H9 (cell line): Measurements from ENCODE around the gene HPGDS. TPM values are rescaled to one million over a fixed set of nuclear protein-coding genes. Genes with fewer than 3 reads are reported as not detected.

ENCODE experiments used
- DNase-seq: peaks from one replicate; pipeline ENCODE4 v3.0.0-alpha.2; 2017
- H2AFZ ChIP-seq: one replicate; pipeline ENCODE4 v1.6.1; 2013; ENCODE audit warnings: mild to moderate bottlenecking, low read length, control low read depth, moderate library complexity
- H2AK5ac ChIP-seq: 2 replicates; pipeline ENCODE4 v1.6.1; 2013; ENCODE audit warnings: low read length, control low read depth, mixed read lengths; ENCODE audit not compliant: insufficient read length
- H2BK120ac ChIP-seq: one replicate; pipeline ENCODE4 v1.6.1; 2013; ENCODE audit warnings: low read depth, mild to moderate bottlenecking, low read length, control low read depth, inconsistent platforms; ENCODE audit not compliant: poor library complexity, severe bottlenecking
- H2BK12ac ChIP-seq: 2 replicates; pipeline ENCODE4 v1.6.1; 2013; ENCODE audit warnings: low read length, control low read depth, mixed read lengths, low read depth; ENCODE audit not compliant: insufficient read length
- H2BK15ac ChIP-seq: 2 replicates; pipeline ENCODE4 v1.6.1; 2013; ENCODE audit warnings: low read depth, low read length, control low read depth
- H2BK20ac ChIP-seq: one replicate; pipeline ENCODE4 v1.6.1; 2013; ENCODE audit warnings: low read depth, mild to moderate bottlenecking, low read length, control low read depth, inconsistent platforms; ENCODE audit not compliant: poor library complexity, severe bottlenecking
- H2BK5ac ChIP-seq: 2 replicates; pipeline ENCODE4 v1.6.1; 2013; ENCODE audit warnings: low read length, control low read depth, mixed read lengths; ENCODE audit not compliant: insufficient read length
- H3K14ac ChIP-seq: 2 replicates; pipeline ENCODE4 v1.6.1; 2013; ENCODE audit warnings: low read length, control low read depth; ENCODE audit not compliant: insufficient read depth
- H3K18ac ChIP-seq: 2 replicates; pipeline ENCODE4 v1.6.1; 2013; ENCODE audit warnings: low read depth, mild to moderate bottlenecking, mixed read lengths, low read length, control low read depth; ENCODE audit not compliant: insufficient read length
- H3K23ac ChIP-seq: 2 replicates; pipeline ENCODE4 v1.6.1; 2013; ENCODE audit warnings: low read length, control low read depth, mixed read lengths, low read depth; ENCODE audit not compliant: insufficient read length
- H3K23me2 ChIP-seq: 2 replicates; pipeline ENCODE4 v1.6.1; 2013; ENCODE audit warnings: low read depth, mild to moderate bottlenecking, mixed read lengths, low read length, control low read depth; ENCODE audit not compliant: insufficient read length, poor library complexity, severe bottlenecking
- H3K27ac ChIP-seq: 2 replicates; pipeline ENCODE4 v1.5.1; 2013; ENCODE audit warnings: low read length, control low read depth, mixed read lengths, low read depth; ENCODE audit not compliant: insufficient read length
- H3K27me3 ChIP-seq: 2 replicates; pipeline ENCODE4 v1.6.1; 2013; ENCODE audit warnings: low read length, control low read depth, inconsistent platforms; ENCODE audit not compliant: insufficient read depth
- H3K4ac ChIP-seq: 2 replicates; pipeline ENCODE4 v1.6.1; 2013; ENCODE audit warnings: low read depth, mild to moderate bottlenecking, control low read depth, inconsistent platforms, low read length, moderate library complexity
- H3K4me1 ChIP-seq: 2 replicates; pipeline ENCODE4 v1.6.1; 2013; ENCODE audit warnings: low read length, control low read depth, inconsistent platforms; ENCODE audit not compliant: insufficient read depth
- H3K4me2 ChIP-seq: 2 replicates; pipeline ENCODE4 v1.6.1; 2013; ENCODE audit warnings: low read length, control low read depth, mixed read lengths; ENCODE audit not compliant: insufficient read length, insufficient read depth
- H3K56ac ChIP-seq: 2 replicates; pipeline ENCODE4 v1.6.1; 2013; ENCODE audit warnings: low read depth, mild to moderate bottlenecking, mixed read lengths, low read length, control low read depth; ENCODE audit not compliant: insufficient read length
- H3K79me1 ChIP-seq: 2 replicates; pipeline ENCODE4 v1.6.1; 2013; ENCODE audit warnings: low read depth, mild to moderate bottlenecking, moderate library complexity, low read length, control low read depth, inconsistent platforms; ENCODE audit not compliant: insufficient read depth, poor library complexity, severe bottlenecking
- H3K79me2 ChIP-seq: 2 replicates; pipeline ENCODE4 v1.6.1; 2013; ENCODE audit warnings: low read length, control low read depth, inconsistent platforms; ENCODE audit not compliant: insufficient read depth
- H3K9ac ChIP-seq: 2 replicates; pipeline ENCODE4 v1.6.1; 2013; ENCODE audit warnings: low read length, control low read depth, mixed read lengths; ENCODE audit not compliant: insufficient read length; ENCODE audit errors: extremely low read depth
- H3K9me3 ChIP-seq: one replicate; pipeline ENCODE4 v1.6.1; 2013; ENCODE audit warnings: low read depth, low read length, inconsistent platforms; ENCODE audit not compliant: control insufficient read depth
- H3T11ph ChIP-seq: one replicate; pipeline ENCODE4 v1.6.1; 2013; ENCODE audit warnings: mild to moderate bottlenecking, low read length, control low read depth, inconsistent platforms
- H4K20me1 ChIP-seq: one replicate; pipeline ENCODE4 v1.6.1; 2013; ENCODE audit not compliant: control insufficient read depth, insufficient read length, insufficient read depth
- H4K5ac ChIP-seq: 2 replicates; pipeline ENCODE4 v1.6.1; 2013; ENCODE audit warnings: low read depth, mild to moderate bottlenecking, mixed read lengths, low read length, control low read depth; ENCODE audit not compliant: insufficient read length
- H4K8ac ChIP-seq: replicated peaks from 2 replicates; pipeline ENCODE4 v1.6.1; 2013; ENCODE audit warnings: low read length, control low read depth, mixed read lengths, low read depth; ENCODE audit not compliant: insufficient read length
- H4K91ac ChIP-seq: 2 replicates; pipeline ENCODE4 v1.6.1; 2013; ENCODE audit warnings: low read depth, mild to moderate bottlenecking, moderate library complexity, mixed read lengths, low read length, control low read depth; ENCODE audit not compliant: insufficient read length
- H3K27ac Mint-ChIP-seq, 3 experiments: 2 replicates in 2 of 3; 3 replicates in 1 of 3; pipeline ENCODE4 v1.8.0; 2020 to 2021; ENCODE audit warnings: mixed read lengths in 3 of 3, mild to moderate bottlenecking in 1 of 3, moderate library complexity in 1 of 3
- H3K27me3 Mint-ChIP-seq: 2 replicates; pipeline ENCODE4 v1.8.0; 2021; ENCODE audit warnings: low read depth, mild to moderate bottlenecking, moderate library complexity, mixed read lengths
- H3K36me3 Mint-ChIP-seq, 3 experiments: 2 replicates in 2 of 3; 3 replicates in 1 of 3; pipeline ENCODE4 v1.8.0; 2020 to 2021; ENCODE audit warnings: low read depth in 3 of 3, mixed read lengths in 3 of 3; ENCODE audit not compliant: insufficient read depth in 1 of 3
- H3K4me1 Mint-ChIP-seq, 2 experiments: 2 replicates each; pipeline ENCODE4 v1.8.0; 2020; ENCODE audit warnings: mixed read lengths in 2 of 2
- H3K4me3 Mint-ChIP-seq, 2 experiments: 2 replicates in 1 of 2; 3 replicates in 1 of 2; pipeline ENCODE4 v1.8.0; 2020 to 2021; ENCODE audit warnings: mild to moderate bottlenecking in 2 of 2, mixed read lengths in 2 of 2, moderate library complexity in 1 of 2
- H3K9me3 Mint-ChIP-seq, 2 experiments: 2 replicates in 1 of 2; 3 replicates in 1 of 2; pipeline ENCODE4 v1.8.0; 2020; ENCODE audit warnings: mild to moderate bottlenecking in 2 of 2, mixed read lengths in 2 of 2, moderate library complexity in 1 of 2
- WGBS: extraction: QIAGEN DNeasy Blood & Tissue Kit; methylation state at CpG from one replicate; pipeline ENCODE4 v1.1.7; 2013; ENCODE audit warnings: missing lambda C conversion rate, low lambda C conversion rate, mixed read lengths; ENCODE audit not compliant: insufficient read length; ENCODE audit errors: extremely low coverage; 5-methylcytosine and 5-hydroxymethylcytosine counted together
- total RNA-seq: library from RNA; stranded (reverse); gene quantifications from 2 replicates; pipeline ENCODE4 v1.2.1, GENCODE V29; 2021
- TF ChIP-seq, protein P1 (sequence below): fragments of 200-600 bp; sonication (generic); conservative IDR thresholded peaks from 3 replicates; pipeline ENCODE4 v1.8.0; 2021; ENCODE audit warnings: antibody characterized with exemption, mild to moderate bottlenecking

Gene HPGDS
- total RNA-seq, 1 experiment from 2014 or later = not detected

DNA sequence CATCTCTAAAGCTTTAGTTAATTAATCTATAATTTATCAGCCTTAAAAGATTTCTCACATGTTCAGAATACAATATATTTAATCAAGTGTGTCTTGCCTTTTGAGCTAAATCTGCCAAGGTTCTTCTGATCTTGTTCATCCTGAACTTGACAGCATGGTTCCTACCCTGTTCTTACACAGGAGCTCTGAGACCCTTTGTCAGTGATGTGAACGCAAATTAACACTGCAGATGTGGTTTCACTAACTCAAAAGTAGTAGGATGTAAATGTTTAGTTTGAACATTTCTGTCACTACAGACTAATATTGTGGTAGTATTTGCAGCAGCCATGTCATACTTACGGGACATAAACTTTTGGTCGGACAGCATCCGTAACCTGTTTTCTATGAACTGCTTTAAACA, 75.6 kb downstream of the HPGDS start:
- H3K18ac ChIP-seq = no peak overlapping the region
- H3K4ac ChIP-seq = no peak overlapping the region
- TF ChIP-seq, protein P1, sequence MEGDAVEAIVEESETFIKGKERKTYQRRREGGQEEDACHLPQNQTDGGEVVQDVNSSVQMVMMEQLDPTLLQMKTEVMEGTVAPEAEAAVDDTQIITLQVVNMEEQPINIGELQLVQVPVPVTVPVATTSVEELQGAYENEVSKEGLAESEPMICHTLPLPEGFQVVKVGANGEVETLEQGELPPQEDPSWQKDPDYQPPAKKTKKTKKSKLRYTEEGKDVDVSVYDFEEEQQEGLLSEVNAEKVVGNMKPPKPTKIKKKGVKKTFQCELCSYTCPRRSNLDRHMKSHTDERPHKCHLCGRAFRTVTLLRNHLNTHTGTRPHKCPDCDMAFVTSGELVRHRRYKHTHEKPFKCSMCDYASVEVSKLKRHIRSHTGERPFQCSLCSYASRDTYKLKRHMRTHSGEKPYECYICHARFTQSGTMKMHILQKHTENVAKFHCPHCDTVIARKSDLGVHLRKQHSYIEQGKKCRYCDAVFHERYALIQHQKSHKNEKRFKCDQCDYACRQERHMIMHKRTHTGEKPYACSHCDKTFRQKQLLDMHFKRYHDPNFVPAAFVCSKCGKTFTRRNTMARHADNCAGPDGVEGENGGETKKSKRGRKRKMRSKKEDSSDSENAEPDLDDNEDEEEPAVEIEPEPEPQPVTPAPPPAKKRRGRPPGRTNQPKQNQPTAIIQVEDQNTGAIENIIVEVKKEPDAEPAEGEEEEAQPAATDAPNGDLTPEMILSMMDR = no peak
- H4K20me1 ChIP-seq = no peaks in the 10 kb centered on the region
- no peak overlapping the region for H3K9ac ChIP-seq
- DNase-seq = no peak
- no peak overlapping the region for H4K91ac ChIP-seq
- no peak overlapping the region for H2AK5ac ChIP-seq
- no peak overlapping the region for H3K14ac ChIP-seq
- Mint-ChIP-seq H3K9me3 (no peaks in the 10 kb centered on the region), H3K36me3 (peaks cover 0 to 28% (median 28%) of the 10 kb centered on the region in 3 experiments; a peak in 6 of 7 replicates), H3K27me3 (no peaks in the 10 kb centered on the region), H3K27ac (no peak overlapping the region), H3K4me1 (no peaks in the 10 kb centered on the region), H3K4me3 (no peak overlapping the region)
- no peak overlapping the region for H3K23ac ChIP-seq
- H2BK120ac ChIP-seq = no peak overlapping the region
- H3K79me2 ChIP-seq = no peaks in the 10 kb centered on the region
- H2BK20ac ChIP-seq = no peak overlapping the region
- no peaks in the 10 kb centered on the region for H3K27me3 ChIP-seq
- no peak overlapping the region for H2BK5ac ChIP-seq
- no peak overlapping the region for H3T11ph ChIP-seq
- H3K56ac ChIP-seq = no peak overlapping the region
- no peak overlapping the region for H3K4me2 ChIP-seq
- no peaks in the 10 kb centered on the region for H3K79me1 ChIP-seq
- H3K4me1 ChIP-seq = no peaks in the 10 kb centered on the region
- H4K8ac ChIP-seq = no peak overlapping the region
- no peaks in the 10 kb centered on the region for H3K9me3 ChIP-seq
- WGBS = no CpG with 5 or more reads among the region's 4 CpGs
- H3K27ac ChIP-seq = no peak overlapping the region
- no peak overlapping the region for H4K5ac ChIP-seq
- H3K23me2 ChIP-seq = no peaks in the 10 kb centered on the region
- H2AFZ ChIP-seq = no peak overlapping the region
- H2BK12ac ChIP-seq = no peak overlapping the region
- no peak overlapping the region for H2BK15ac ChIP-seq
